ENCODE measurements around the gene NSF.

NSF gene

GRCh38 chr17:46770818-46771560, 180.5 kb downstream of the NSF start:
- Histone ChIP-seq H3K4me1 (ENCODE audit: control insufficient read depth, insufficient read depth, low read length) (0 out of 2 replicates have a peak, but pooled peaks cover 4% of the 10 kb centered on the region), H3K9me3 (ENCODE audit: control insufficient read depth, insufficient read depth, low read depth, low read length) (no peaks in the 10 kb centered on the region), H3K36me3 (ENCODE audit: control insufficient read depth in 2 of 2, insufficient read depth in 1 of 2, low read length in 2 of 2) (peaks cover 0 to 12% of the 10 kb centered on the region in 2 experiments; a peak in 2 of 3 replicates), H3K4me3 (ENCODE audit: low read depth, low read length) (peak overlapping the region; percentile 47), H3K27ac (ENCODE audit: extremely low read depth, low read depth, low read length) (peak overlapping the region; percentile 86)
- POLR2A ChIA-PET, result no interaction called here
- CTCF ChIA-PET, result no interaction called here
- TF ChIP-seq ZNF26 (tag by site-specific recombination; IDR thresholded peaks at IDR 0.05) (no peak), KLF7 (tag by site-specific recombination; IDR thresholded peaks at IDR 0.05; ENCODE audit: borderline replicate concordance) (no peak), BCL6B (tag by site-specific recombination; IDR thresholded peaks at IDR 0.05) (no peak), HOXC10 (CRISPR knock-in tag; IDR thresholded peaks at IDR 0.05) (no peak), FEZF1 (tag by site-specific recombination; IDR thresholded peaks at IDR 0.05) (no peak), ZNF18 (tag by site-specific recombination; IDR thresholded peaks at IDR 0.05) (no peak), SCRT2 (tag by site-specific recombination; IDR thresholded peaks at IDR 0.05) (no peak), ZNF521 (tag by site-specific recombination; IDR thresholded peaks at IDR 0.05) (no peak), GLI2 (tag by site-specific recombination; IDR thresholded peaks at IDR 0.05; ENCODE audit: borderline replicate concordance, low read depth) (no peak), ZNF133 (tag by site-specific recombination; IDR thresholded peaks at IDR 0.05) (no peak), ZFP3 (tag by site-specific recombination; IDR thresholded peaks at IDR 0.05; ENCODE audit: low read depth) (no peak), TCF7L2 (IDR thresholded peaks at IDR 0.05; ENCODE audit: borderline replicate concordance, low read depth, low read length) (no peak), ZNF221 (tag by site-specific recombination; IDR thresholded peaks at IDR 0.05; ENCODE audit: borderline replicate concordance) (no peak), ZNF138 (tag by site-specific recombination; IDR thresholded peaks at IDR 0.05; ENCODE audit: borderline replicate concordance) (no peak), ZFP69B (tag by site-specific recombination; IDR thresholded peaks at IDR 0.05) (peak; percentile 44; the same call in 1 of the 2 replicates), ZNF302 (tag by site-specific recombination; IDR thresholded peaks at IDR 0.05; ENCODE audit: low read depth) (no peak), ZNF324 (tag by site-specific recombination; IDR thresholded peaks at IDR 0.05) (no peak), ZNF837 (tag by site-specific recombination; IDR thresholded peaks at IDR 0.05) (no peak), PRDM10 (tag by site-specific recombination; IDR thresholded peaks at IDR 0.05) (peak; percentile 85), ZNF600 (tag by site-specific recombination; IDR thresholded peaks at IDR 0.05) (peak; percentile 86; the same call in 1 of the 2 replicates), KLF8 (tag by site-specific recombination; IDR thresholded peaks at IDR 0.05) (peak; percentile 65), ZNF155 (tag by site-specific recombination; IDR thresholded peaks at IDR 0.05) (no peak), ZNF174 (tag by site-specific recombination; IDR thresholded peaks at IDR 0.05) (no peak), MYNN (tag by site-specific recombination; IDR thresholded peaks at IDR 0.05; ENCODE audit: borderline replicate concordance) (no peak), INSM2 (tag by site-specific recombination; IDR thresholded peaks at IDR 0.05) (no peak), ZNF146 (tag by site-specific recombination; IDR thresholded peaks at IDR 0.05) (no peak), ZNF366 (tag by site-specific recombination; conservative IDR thresholded peaks at IDR 0.05) (no peak)
